Measurements from ENCODE around the gene IGSF6.
"Not testable (repeated sequence)": the region's sequence is repeated elsewhere in the genome, so short reads cannot be mapped to it uniquely, and the experiment has no call there.

The IGSF6 gene

DNA sequence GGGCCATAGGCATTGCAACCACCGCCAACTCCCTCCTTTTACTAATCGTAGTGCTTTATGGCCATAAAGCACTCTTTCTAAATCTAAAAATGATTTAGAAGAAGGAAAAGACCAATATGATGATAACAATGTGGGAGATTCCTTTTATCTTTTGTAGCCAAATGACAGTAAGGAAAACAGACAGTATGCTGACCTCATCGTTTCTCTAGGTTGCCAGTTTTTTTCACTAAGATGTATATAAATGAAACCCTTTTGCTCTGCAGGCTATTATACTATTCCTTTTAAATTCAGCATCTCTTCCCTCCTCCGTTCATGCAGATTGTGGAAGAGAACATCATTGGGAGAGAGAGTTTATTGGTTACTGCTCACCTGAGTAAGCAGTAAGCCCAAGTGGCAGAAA lies 36.7 kb upstream of the IGSF6 start:
- no peak for DNase-seq

DNA sequence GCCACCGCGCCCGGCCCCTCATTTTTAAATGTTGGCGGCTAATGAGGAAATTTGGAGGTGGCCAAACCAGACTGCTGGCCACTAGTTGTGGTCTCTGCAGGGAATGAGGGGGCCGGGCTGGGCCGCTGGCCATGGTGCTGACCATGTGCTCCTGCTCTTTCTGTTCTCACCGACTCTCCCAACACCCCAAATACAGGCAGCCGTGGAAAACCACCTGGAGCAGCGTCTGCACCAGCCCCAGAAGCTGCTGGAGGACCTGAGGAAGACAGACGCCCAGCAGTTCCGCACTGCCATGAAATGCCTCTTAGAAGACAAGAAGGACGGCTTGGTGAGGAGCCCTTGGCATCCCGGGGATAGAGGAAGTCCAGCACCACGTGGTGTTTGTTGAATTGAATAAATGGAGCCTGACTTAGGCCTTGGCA lies 32.6 kb upstream of the IGSF6 start:
- Histone ChIP-seq H3K36me3 (no peaks in the 10 kb centered on the region), H3K9me3 (ENCODE audit: severe bottlenecking) (no peaks in the 10 kb centered on the region), H3K27ac (no peak overlapping the region), H3K4me3 (ENCODE audit: low read depth, low read length) (no peak overlapping the region), H3K27me3 (ENCODE audit: insufficient read depth, low read depth, severe bottlenecking) (no peaks in the 10 kb centered on the region)
- TF ChIP-seq, protein P1, sequence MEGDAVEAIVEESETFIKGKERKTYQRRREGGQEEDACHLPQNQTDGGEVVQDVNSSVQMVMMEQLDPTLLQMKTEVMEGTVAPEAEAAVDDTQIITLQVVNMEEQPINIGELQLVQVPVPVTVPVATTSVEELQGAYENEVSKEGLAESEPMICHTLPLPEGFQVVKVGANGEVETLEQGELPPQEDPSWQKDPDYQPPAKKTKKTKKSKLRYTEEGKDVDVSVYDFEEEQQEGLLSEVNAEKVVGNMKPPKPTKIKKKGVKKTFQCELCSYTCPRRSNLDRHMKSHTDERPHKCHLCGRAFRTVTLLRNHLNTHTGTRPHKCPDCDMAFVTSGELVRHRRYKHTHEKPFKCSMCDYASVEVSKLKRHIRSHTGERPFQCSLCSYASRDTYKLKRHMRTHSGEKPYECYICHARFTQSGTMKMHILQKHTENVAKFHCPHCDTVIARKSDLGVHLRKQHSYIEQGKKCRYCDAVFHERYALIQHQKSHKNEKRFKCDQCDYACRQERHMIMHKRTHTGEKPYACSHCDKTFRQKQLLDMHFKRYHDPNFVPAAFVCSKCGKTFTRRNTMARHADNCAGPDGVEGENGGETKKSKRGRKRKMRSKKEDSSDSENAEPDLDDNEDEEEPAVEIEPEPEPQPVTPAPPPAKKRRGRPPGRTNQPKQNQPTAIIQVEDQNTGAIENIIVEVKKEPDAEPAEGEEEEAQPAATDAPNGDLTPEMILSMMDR (IDR thresholded peaks at IDR 0.05; ENCODE audit: low read depth, low read length): no peak
- no peak for DNase-seq

More for the DNA sequence above, 36.7 kb upstream of the IGSF6 start:
- Histone ChIP-seq H3K27me3 (ENCODE audit: insufficient read depth, low read depth, severe bottlenecking) (no peaks in the 10 kb centered on the region), H3K27ac (no peak overlapping the region), H3K4me3 (ENCODE audit: low read depth, low read length) (no peak overlapping the region), H3K9me3 (ENCODE audit: severe bottlenecking) (no peaks in the 10 kb centered on the region), H3K36me3 (no peaks in the 10 kb centered on the region)
- TF ChIP-seq, protein P1 (IDR thresholded peaks at IDR 0.05; ENCODE audit: low read depth, low read length): no peak

DNA sequence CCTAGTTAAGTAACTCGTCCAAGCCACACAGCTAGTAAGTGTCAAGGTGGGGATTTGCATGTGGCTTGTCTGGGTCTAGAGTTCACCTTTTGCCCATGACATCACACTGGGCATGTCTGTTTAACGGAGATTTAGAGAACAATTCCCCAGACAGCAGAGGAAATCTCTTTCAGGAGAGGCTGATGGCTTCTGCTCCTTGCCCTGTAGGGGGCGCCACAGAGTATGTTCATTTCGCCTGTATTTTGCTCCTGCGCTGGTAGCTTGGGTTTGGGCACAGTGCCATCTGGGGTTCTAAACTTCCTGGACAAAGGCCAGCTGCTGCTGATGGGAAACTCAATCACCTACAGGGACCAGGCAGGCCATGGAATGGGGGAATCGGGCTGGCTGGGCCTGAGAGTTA lies 31.8 kb upstream of the IGSF6 start:
- Histone ChIP-seq H3K27ac (no peak overlapping the region), H3K36me3 (no peaks in the 10 kb centered on the region), H3K9me3 (ENCODE audit: severe bottlenecking) (no peaks in the 10 kb centered on the region), H3K4me3 (ENCODE audit: low read depth, low read length) (no peak overlapping the region), H3K27me3 (ENCODE audit: insufficient read depth, low read depth, severe bottlenecking) (no peaks in the 10 kb centered on the region)
- peak; percentile 21 for DNase-seq
- TF ChIP-seq, protein P1 (IDR thresholded peaks at IDR 0.05; ENCODE audit: low read depth, low read length): peak; percentile 67

DNA sequence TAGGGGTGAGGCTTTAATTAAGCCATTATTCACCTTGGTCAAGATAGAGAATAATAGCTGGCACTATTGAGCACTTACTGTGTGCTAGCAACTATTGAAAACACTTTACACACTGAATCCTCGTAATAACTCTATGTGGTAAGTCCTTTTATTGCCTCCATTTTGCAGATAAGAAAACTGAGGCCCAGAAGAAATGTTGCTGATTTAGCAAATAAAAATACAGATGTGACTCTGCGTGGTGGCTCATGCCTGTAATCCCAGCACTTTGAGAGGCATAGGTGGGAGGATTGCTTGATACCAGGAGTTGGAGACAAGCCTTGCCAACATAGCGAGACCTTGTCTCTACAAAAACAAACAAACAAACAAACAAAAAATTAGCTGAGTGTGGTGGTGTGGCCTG lies 30.8 kb upstream of the IGSF6 start:
- TF ChIP-seq, protein P1 (IDR thresholded peaks at IDR 0.05; ENCODE audit: low read depth, low read length): no peak

DNA sequence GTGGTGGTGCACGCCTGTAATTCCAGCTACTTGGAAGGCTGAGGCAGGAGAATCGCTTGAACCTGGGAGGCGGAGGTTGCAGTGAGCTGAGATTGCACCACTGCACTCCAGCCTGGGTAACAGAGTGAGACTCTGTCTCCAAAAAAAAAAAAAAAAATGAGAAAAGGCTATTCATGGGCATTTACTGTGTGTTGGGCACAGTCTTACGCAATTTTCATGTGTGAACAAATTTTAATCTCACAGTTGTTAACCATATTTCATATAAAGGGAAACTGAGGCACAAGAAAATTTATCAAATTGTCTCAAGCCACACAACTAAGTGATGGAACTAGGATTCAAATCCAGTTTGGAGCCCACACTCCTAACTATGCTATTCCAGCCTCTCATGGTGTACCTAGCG lies 28.3 kb upstream of the IGSF6 start:
- not testable (repeated sequence) for H3K9me3 ChIP-seq (ENCODE audit: severe bottlenecking); H3K27ac ChIP-seq; H3K36me3 ChIP-seq; H3K27me3 ChIP-seq (ENCODE audit: insufficient read depth, low read depth, severe bottlenecking); H3K4me3 ChIP-seq (ENCODE audit: low read depth, low read length); DNase-seq

More for the DNA sequence above, 30.8 kb upstream of the IGSF6 start:
- Histone ChIP-seq H3K27ac (no peak overlapping the region), H3K4me3 (ENCODE audit: low read depth, low read length) (no peak overlapping the region), H3K36me3 (no peaks in the 10 kb centered on the region), H3K27me3 (ENCODE audit: insufficient read depth, low read depth, severe bottlenecking) (no peaks in the 10 kb centered on the region), H3K9me3 (ENCODE audit: severe bottlenecking) (no peaks in the 10 kb centered on the region)
- DNase-seq: no peak

DNA sequence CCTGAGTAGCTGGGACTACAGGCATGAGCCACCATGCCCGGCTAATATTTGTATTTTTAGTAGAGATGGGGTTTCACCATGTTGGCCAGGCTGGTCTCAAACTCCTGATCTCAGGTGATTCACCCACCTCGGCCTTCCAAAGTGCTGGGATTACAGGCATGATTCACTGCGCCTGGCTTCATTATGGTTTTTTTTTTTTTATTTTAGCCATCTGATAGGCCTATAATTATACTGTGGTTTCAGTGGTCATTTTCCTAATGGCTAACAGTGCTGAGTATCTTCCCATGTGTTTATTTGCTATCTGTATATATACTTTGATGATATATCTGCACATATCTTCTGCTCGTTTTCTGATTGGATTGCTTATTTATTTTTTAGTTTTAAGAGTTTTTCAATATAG lies 22.0 kb upstream of the IGSF6 start:
- H3K4me3 ChIP-seq (ENCODE audit: low read depth, low read length); H3K9me3 ChIP-seq (ENCODE audit: severe bottlenecking); DNase-seq; H3K27me3 ChIP-seq (ENCODE audit: insufficient read depth, low read depth, severe bottlenecking); H3K36me3 ChIP-seq; H3K27ac ChIP-seq: not testable (repeated sequence)

DNA sequence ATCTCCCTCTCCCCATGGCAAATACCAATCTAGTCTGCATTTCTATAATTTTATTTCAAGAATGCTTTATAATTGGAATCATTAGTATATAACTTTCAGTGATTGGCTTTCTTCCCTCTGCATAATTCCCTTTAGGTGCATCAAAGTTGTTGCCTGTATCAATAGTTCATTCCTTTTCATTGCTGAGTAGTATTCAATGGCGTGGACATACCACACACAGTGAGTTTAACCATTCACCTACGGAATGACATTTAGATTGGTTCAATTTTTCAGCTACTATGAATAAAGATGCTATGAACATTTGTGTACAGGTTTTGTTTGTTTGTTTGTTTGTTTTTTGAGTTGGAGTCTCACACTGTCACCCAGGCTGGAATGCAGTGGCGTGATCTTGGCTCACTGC lies 21.1 kb upstream of the IGSF6 start:
- no peaks in the 10 kb centered on the region for H3K27me3 ChIP-seq (ENCODE audit: insufficient read depth, low read depth, severe bottlenecking)
- TF ChIP-seq, protein P1 (IDR thresholded peaks at IDR 0.05; ENCODE audit: low read depth, low read length): no peak
- DNase-seq: no peak
- peaks cover 5% of the 10 kb centered on the region for H3K9me3 ChIP-seq (ENCODE audit: severe bottlenecking)
- H3K27ac ChIP-seq: no peak overlapping the region
- no peaks in the 10 kb centered on the region for H3K36me3 ChIP-seq
- H3K4me3 ChIP-seq (ENCODE audit: low read depth, low read length): no peak overlapping the region

Data from WERI-Rb-1 (cell line).